ENCODE results near the gene ACYP1.

- no peak for TF ChIP-seq CTCF (IDR thresholded peaks at IDR 0.05; ENCODE audit: poor library complexity)
- TF ChIP-seq EZH2 (IDR thresholded peaks at IDR 0.05; ENCODE audit: borderline replicate concordance) = no peak
These were observed 14.7 kb downstream of the ACYP1 start for GRCh38 chr14:75049136-75049535.

All from hepatocyte (in vitro differentiated cells).